ENCODE measurements around the gene SGSM2. TPM values are rescaled to one million over a fixed set of nuclear protein-coding genes. Genes with fewer than 3 reads are reported as not detected.

SGSM2 gene
- total RNA-seq, 1 donor from 2014 or later: 13.4 TPM

- TF ChIP-seq, protein P1, sequence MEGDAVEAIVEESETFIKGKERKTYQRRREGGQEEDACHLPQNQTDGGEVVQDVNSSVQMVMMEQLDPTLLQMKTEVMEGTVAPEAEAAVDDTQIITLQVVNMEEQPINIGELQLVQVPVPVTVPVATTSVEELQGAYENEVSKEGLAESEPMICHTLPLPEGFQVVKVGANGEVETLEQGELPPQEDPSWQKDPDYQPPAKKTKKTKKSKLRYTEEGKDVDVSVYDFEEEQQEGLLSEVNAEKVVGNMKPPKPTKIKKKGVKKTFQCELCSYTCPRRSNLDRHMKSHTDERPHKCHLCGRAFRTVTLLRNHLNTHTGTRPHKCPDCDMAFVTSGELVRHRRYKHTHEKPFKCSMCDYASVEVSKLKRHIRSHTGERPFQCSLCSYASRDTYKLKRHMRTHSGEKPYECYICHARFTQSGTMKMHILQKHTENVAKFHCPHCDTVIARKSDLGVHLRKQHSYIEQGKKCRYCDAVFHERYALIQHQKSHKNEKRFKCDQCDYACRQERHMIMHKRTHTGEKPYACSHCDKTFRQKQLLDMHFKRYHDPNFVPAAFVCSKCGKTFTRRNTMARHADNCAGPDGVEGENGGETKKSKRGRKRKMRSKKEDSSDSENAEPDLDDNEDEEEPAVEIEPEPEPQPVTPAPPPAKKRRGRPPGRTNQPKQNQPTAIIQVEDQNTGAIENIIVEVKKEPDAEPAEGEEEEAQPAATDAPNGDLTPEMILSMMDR (IDR thresholded peaks at IDR 0.05; ENCODE audit: insufficient read depth, low read length, severe bottlenecking): no peak
- FAIRE-seq (no peak), DNase-seq (ENCODE audit: low read depth) (no peak)
- Histone ChIP-seq H3K4me3 (ENCODE audit: low read depth, low read length) (peak overlapping the region; percentile 89), H3K27me3 (ENCODE audit: control insufficient read depth, insufficient read depth, low read length) (no peaks in the 10 kb centered on the region), H3K36me3 (ENCODE audit: control insufficient read depth, insufficient read depth, low read length) (peaks cover 16% of the 10 kb centered on the region)
Observed at GRCh38 chr17:2338315-2338657, 985 bp downstream of the SGSM2 start.

- TF ChIP-seq, protein P1 (IDR thresholded peaks at IDR 0.05; ENCODE audit: insufficient read depth, low read length, severe bottlenecking): no peak
- FAIRE-seq: no peak
- peak; percentile 32 for DNase-seq (ENCODE audit: low read depth)
- no peak overlapping the region for H3K4me3 ChIP-seq (ENCODE audit: low read depth, low read length)
- no peaks in the 10 kb centered on the region for H3K27me3 ChIP-seq (ENCODE audit: control insufficient read depth, insufficient read depth, low read length)
- H3K36me3 ChIP-seq (ENCODE audit: control insufficient read depth, insufficient read depth, low read length): peaks cover 4% of the 10 kb centered on the region
Observed at GRCh38 chr17:2343421-2343820, 6.1 kb downstream of the SGSM2 start.

DNA sequence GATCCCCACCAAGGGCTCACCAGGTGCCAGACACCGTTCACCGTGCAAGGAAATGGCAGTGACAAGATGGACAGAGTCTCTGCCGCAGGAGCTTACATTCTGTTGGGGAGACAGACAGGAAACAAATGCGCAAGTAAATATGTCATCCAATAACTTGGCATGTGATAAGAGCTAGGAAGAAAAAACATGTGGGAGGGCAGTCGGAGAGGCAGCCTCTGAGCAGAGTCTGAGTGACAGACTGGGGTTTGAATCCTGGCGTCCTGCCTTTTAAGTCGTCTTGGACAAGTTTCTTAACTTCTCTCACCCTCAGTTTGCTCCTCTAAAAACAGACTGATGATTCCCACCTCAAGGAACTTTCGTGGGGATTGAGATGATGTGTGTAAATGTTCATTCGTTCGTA lies 7.2 kb downstream of the SGSM2 start:
- TF ChIP-seq, protein P1 (IDR thresholded peaks at IDR 0.05; ENCODE audit: insufficient read depth, low read length, severe bottlenecking): no peak
- Histone ChIP-seq H3K27me3 (ENCODE audit: control insufficient read depth, insufficient read depth, low read length) (no peaks in the 10 kb centered on the region), H3K36me3 (ENCODE audit: control insufficient read depth, insufficient read depth, low read length) (peaks cover 4% of the 10 kb centered on the region), H3K4me3 (ENCODE audit: low read depth, low read length) (no peak overlapping the region)
- DNase-seq (ENCODE audit: low read depth) (no peak), FAIRE-seq (peak; percentile 68)

DNA sequence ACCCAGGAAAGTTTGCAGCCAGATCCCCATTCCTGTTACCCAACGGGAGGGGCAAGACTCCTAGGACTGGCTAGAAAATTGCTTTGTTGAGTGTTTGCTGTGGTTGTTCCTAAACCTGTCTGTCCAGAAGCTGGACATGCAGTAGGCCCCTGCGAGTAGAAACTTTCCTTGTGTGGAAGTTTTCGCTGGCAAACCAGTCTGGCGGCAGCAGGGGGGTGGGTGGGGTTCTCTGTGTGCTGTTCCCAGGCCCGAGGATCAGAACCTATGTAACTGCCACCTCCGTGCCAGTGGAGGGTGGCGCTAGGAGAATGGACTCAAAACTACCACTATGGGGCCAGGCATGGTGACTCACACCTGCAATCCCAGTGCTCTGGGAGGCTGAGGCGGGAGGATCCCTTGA lies 9.2 kb downstream of the SGSM2 start:
- H3K36me3 ChIP-seq (ENCODE audit: control insufficient read depth, insufficient read depth, low read length): peaks cover 5% of the 10 kb centered on the region
- FAIRE-seq: peak; percentile 87
- H3K4me3 ChIP-seq (ENCODE audit: low read depth, low read length): no peak overlapping the region
- TF ChIP-seq, protein P1 (IDR thresholded peaks at IDR 0.05; ENCODE audit: insufficient read depth, low read length, severe bottlenecking): no peak
- peak; percentile 39 for DNase-seq (ENCODE audit: low read depth)
- H3K27me3 ChIP-seq (ENCODE audit: control insufficient read depth, insufficient read depth, low read length): no peaks in the 10 kb centered on the region

GRCh38 chr17:2347805-2348685 lies 10.7 kb downstream of the SGSM2 start:
- DNase-seq (ENCODE audit: low read depth) (peak; percentile 75), FAIRE-seq (no peak)
- Histone ChIP-seq H3K36me3 (ENCODE audit: control insufficient read depth, insufficient read depth, low read length) (peaks cover 5% of the 10 kb centered on the region), H3K4me3 (ENCODE audit: low read depth, low read length) (no peak overlapping the region), H3K27me3 (ENCODE audit: control insufficient read depth, insufficient read depth, low read length) (no peaks in the 10 kb centered on the region)
- TF ChIP-seq, protein P1 (IDR thresholded peaks at IDR 0.05; ENCODE audit: insufficient read depth, low read length, severe bottlenecking): no peak

Measured in bronchial epithelial cell (primary cell).